ENCODE measurements around the gene NHLH1.
A peak's percentile ranks its signal among the peaks of the same experiment; 100 is the strongest.

Gene NHLH1

DNA sequence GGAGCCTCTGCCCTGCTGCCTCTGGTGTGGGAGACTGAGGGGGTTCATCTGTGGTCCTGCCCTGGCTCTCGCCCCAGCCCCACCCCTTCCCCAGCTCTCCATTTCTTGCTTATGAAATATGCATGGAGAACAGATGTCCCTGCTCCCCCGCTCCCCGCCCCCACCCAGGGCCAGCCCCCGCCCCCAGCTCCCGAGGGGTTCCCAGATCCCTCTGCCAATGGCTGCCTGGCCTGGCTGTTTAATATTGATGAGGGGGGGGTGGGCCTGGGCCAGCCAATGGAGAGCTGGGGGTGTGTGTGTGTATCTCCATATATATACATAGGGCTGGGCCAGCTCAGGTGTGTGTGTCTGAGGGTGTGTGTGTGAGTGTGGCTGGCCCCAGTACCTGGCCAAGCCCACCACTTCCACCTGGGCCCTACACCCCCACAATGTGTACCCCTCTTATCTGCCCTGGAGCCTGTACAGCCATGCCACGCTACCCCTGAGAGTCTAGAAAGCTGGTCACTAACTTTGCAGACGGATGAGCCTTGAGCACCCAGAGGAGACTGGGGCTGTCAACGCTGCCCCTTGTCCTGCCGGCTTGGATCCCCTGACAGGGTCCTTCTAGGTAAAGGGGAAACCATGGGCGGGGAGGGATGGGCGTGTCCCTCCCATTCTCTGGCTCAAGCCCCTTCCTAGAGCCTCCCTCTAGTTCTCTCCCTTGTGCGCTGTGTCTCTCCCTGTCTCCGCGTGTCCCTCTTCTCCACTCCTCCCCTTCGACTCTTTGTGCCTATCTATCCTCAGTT, at the start of gene NHLH1:
NHLH1 (plus strand) TSS at position 341 of the 785 bp plus-strand sequence. CDS start 3,661 bp downstream, outside the sequence.
- no peak for DNase-seq (ENCODE audit: low spot score)

DNA sequence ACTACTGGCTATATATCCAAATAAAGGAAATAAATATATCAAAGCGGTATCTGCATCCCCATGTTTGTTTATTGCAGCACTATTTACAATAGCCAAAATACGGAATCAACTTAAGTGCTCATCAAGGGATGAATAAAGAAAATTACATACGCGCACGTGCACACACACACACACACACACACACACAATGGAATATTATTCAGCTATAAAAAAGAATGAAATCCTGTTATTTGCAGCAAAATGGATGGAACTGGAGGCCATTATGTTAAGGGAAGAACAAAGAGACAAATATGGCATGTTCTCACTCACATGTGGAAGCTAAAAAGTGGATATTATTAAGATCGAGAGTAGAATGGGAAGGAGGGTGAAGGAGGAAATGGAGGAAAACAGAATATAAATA, 44.0 kb upstream of the NHLH1 start:
- DNase-seq (ENCODE audit: low spot score) = no peak

DNA sequence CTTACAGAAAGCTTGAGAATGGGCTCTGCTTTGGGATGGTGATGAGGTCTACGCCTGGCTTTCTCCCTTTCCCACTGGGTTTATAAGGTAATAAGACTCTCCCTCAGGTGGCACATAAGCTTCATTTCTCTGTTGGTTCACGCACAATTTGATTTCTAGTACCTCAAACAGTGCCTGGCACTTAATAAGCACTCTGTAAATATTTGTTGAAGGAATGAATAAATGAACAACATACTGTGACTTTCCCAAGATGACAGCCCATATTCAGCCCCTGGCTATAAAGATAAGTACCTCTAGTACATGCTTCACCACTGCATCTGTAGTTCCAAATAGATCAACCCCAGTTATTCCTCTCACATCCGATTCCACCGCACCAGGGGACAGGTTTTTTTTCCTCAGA, 41.6 kb upstream of the NHLH1 start:
- no peak for DNase-seq (ENCODE audit: low spot score)

GRCh38 chr1:160326418-160326817, 40.5 kb upstream of the NHLH1 start:
- DNase-seq (ENCODE audit: low spot score) = no peak

- no peak for DNase-seq (ENCODE audit: low spot score)
Measured at GRCh38 chr1:160328184-160328583, 38.7 kb upstream of the NHLH1 start.

GRCh38 chr1:160330119-160330518, 36.8 kb upstream of the NHLH1 start:
- DNase-seq (ENCODE audit: low spot score) = no peak

- DNase-seq (ENCODE audit: low spot score) = no peak
Measured at GRCh38 chr1:160332516-160332915, 34.4 kb upstream of the NHLH1 start.

DNA sequence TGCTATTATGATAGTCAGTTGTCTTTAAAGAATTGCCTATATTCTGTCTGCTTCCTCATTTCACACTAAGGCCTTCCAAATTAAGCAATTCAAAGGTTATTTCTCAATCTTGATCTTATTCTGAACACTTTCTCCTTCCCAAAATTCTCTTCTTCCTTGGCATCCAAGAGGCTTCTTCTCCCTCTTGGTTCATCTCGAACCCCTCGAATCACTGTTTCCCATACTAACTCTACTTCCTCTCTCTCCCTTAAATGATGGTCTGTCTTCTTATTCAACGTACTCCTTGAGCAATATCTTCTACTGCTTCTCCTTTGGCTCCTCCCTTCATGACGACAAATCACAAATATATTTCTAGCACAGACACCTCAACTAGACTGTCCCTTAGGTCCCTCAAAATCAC, 28.3 kb upstream of the NHLH1 start:
- DNase-seq (ENCODE audit: low spot score) = no peak

GRCh38 chr1:160340146-160340545, 26.7 kb upstream of the NHLH1 start:
- DNase-seq (ENCODE audit: low spot score) = no peak

GRCh38 chr1:160340866-160341265, 26.0 kb upstream of the NHLH1 start:
- DNase-seq (ENCODE audit: low spot score) = no peak

GRCh38 chr1:160342526-160342925, 24.3 kb upstream of the NHLH1 start:
- no peak for DNase-seq (ENCODE audit: low spot score)

DNA sequence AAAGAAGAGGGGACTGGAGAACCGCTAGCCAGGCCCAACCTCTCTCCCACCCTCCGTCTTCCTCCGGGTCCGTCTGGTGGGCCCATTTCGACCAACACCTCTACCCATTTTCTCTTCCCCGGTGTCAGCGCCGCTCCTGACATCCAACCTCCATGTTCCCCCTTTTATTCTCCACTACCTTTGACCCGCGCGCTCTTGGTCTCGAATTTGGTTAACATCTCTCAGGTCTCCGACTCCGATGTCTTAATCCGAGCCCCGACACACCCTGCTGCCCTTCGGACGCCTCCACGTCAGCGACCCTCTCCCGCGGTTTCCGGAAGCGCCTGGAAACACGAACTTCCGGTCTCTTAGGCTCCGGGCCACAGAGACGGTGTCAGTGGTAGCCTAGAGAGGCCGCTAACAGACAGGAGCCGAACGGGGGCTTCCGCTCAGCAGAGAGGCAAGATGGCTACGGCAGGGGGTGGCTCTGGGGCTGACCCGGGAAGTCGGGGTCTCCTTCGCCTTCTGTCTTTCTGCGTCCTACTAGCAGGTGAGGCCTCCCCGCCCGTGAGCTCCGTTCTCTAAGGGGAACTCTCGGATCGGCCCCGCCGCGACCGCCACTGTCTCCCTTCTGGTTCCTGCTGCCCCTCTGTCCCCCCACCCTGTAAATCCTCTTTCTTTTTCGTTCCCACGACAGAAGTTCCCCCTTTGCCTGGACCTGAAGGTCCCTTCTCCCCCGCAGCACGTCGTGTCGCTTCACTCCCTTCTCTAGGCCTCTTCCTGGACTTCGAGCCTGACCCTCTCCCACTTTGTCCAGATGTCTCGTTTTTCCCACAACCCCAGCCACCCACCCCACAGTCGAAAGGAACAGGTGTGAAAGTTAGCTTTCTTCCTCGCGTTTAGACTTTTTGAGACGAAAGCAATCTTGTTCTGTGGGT, 23.7 kb upstream of the NHLH1 start, which contains the start of the genes COPA and NCSTN:
COPA (minus strand) TSS at position 298 of the 917 bp plus-strand sequence; CDS start at position 218, 80 bp downstream.
NCSTN (plus strand) TSS at position 431 of the 917 bp plus-strand sequence; CDS start at position 445, 14 bp downstream.
- peak; percentile 92 for DNase-seq (ENCODE audit: low spot score)

GRCh38 chr1:160344241-160344640, 22.6 kb upstream of the NHLH1 start:
- DNase-seq (ENCODE audit: low spot score) = no peak

DNA sequence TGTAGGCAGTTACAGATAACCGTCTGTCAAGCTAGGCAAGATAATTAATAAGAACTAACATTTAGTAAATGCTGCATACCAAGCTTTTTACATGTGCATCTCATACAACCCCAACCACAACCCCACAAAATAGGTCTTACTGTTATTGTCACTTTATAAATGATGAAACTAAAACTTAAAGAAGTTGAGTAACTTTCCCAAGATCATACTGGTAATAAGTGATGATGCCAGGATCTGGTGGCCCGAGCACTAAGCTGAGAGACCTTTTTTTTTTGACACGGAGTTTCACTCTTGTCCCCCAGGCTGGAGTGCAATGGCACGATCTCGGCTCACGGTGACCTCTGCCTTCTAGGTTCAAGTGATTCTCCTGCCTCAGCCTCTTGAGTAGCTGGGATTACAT, 21.9 kb upstream of the NHLH1 start:
- no peak for DNase-seq (ENCODE audit: low spot score)

DNA sequence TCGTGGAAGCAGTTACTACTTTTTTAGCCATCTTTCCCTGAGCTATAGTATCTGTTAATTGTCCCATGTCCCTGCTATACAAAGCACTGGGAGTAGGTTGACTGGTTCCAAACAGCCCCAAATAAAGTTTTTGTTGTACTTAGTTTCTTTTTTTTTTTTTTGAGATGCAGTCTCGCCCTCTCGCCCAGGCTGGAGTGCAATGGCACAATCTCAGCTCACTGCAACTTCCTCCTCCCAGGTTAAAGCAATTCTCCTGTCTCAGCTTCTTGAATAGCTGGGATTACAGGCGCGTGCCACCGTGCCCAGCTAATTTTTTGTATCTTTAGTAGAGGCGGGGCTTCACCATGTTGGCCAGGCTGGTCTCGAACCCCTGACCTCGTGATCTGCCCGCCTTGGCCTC, 20.4 kb upstream of the NHLH1 start:
- DNase-seq (ENCODE audit: low spot score) = no peak

DNA sequence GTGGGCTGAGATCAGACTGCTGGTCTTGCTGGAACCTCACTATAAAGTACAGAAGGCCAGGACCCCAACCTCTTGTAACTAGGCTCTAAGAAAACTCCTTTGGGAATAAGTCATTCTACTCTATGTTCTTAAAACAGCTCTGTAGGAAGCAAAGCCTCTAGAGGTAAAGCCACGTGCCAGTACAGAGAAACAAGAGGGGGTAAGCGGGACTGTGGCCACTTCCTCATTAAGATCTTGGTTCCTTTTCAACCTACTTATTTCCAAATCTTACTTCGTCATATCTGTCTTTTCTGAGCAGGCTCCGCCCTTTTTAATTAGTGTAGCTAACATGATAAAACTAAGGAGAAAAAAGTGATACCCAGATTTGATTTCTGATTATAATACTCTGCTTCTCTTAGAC, 19.9 kb upstream of the NHLH1 start:
- no peak for DNase-seq (ENCODE audit: low spot score)

GRCh38 chr1:160351629-160352028, 15.2 kb upstream of the NHLH1 start:
- no peak for DNase-seq (ENCODE audit: low spot score)

- DNase-seq (ENCODE audit: low spot score) = no peak
Measured at GRCh38 chr1:160352555-160352954, 14.3 kb upstream of the NHLH1 start.

- no peak for DNase-seq (ENCODE audit: low spot score)
Measured at GRCh38 chr1:160353223-160353622, 13.6 kb upstream of the NHLH1 start.

- no peak for DNase-seq (ENCODE audit: low spot score)
Measured at GRCh38 chr1:160354388-160354985, 12.4 kb upstream of the NHLH1 start.

DNA sequence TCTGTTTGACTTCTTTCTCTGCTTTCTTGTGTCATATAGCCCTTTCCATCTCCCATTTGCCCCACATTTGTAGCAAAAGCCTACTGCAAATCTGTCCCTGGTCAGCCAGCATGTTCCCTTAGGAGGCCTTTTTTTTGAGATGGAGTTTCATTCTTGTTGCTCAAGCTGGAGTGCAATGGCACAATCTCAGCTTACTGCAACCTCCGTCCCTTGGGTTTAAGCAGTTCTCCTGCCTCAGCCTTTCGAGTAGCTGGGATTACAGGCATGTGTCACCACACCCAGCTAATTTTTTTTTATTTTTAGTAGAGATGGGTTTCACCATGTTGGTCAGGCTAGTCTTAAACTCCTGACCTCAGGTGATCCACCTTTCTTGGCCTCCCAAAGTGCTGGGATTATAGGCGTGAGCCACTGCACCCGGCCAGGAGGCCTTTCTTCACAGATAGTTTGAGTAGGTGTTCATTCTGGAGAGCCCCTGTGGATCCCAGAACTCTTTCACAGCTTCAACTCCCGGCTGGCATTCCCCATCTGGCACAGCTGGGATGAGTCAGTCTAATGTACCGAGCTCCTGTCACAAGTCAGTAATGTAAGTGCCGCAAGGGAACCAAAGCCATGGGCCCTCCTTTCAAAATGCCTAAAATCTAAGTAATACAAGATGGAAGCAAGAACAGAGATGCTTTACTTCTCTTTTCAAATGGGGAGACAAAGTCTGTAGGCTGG, 9.4 kb upstream of the NHLH1 start:
- DNase-seq (ENCODE audit: low spot score) = no peak

- DNase-seq (ENCODE audit: low spot score) = no peak
Measured at GRCh38 chr1:160358073-160358472, 8.8 kb upstream of the NHLH1 start.
